ENCODE measurements around the gene SPTBN1.
"Not testable (repeated sequence)": the region's sequence is repeated elsewhere in the genome, so short reads cannot be mapped to it uniquely, and the experiment has no call there.

SPTBN1 gene

DNA sequence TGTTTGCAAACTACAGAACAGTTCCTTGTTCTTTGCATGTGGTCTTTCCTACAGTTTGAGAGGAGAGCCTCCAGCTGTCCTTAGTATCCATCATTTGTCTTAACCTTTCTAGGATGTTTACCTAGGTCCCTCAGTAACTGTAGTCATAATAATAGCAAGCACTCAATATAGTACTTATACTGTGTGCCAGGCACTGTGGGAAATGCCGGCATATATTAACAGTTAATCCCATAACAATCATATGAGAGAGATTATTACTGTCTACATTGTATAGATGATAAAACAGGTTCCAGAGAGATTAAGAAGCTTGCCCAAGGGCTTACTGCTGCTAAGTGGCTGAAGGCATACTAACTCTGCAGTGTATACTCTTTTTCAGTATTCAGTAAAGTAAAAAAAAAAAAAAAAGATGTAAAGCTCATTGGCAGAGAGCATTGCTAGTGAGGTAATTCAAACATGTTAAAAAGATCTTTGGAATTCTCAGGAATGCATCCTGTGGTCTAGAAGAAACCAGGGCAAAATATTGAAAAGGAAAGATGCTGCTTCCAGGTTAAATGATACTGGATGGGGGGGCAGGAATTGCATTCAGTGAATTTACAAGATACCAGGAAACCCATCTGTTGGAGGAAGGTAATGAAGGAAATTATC is 72.3 kb downstream of the SPTBN1 start:
- no peak for DNase-seq (ENCODE audit: low read depth in 2 of 2)

GRCh38 chr2:54529518-54529917 is 73.4 kb downstream of the SPTBN1 start:
- DNase-seq (ENCODE audit: low read depth in 2 of 2): not testable (repeated sequence)

DNA sequence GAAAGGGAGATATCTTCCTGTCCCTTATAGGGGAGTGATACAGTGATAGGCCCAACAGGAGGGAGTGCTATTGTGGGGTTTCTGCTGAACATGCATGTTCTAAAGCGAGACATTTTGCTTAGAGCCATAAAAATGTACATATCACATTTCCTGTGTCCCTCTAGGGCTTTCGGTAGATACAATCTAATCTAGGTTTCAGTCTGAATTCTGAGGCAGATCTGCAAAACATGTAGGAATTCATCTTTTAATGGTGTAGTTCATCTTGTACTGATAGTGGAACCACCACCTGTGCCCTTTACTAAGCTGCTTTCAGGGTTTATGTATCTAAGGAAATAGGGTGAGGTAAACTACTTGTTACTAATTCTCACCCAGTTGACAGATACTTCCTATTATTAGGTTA is 73.8 kb downstream of the SPTBN1 start:
- DNase-seq (ENCODE audit: low read depth in 2 of 2): no peak

DNA sequence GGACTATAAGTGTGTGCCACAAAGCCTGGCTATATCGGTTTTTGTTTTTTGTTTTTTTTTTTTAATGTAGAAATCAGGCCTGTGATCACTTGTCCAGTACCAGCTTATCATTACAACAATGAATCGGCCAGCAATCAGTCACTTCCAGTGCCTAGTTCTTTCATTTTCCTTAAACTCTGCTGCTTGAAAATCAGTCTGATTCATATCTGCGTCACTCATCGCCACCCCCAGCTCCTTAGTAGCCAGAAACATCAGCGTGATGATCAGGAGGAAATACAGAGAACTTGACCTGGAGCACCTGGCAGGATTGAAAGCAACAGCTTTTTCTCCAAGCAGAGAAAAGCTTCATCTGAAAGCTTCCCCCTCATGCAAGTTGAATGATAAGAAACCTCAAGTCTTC is 75.4 kb downstream of the SPTBN1 start:
- no peak for DNase-seq (ENCODE audit: low read depth in 2 of 2)

DNA sequence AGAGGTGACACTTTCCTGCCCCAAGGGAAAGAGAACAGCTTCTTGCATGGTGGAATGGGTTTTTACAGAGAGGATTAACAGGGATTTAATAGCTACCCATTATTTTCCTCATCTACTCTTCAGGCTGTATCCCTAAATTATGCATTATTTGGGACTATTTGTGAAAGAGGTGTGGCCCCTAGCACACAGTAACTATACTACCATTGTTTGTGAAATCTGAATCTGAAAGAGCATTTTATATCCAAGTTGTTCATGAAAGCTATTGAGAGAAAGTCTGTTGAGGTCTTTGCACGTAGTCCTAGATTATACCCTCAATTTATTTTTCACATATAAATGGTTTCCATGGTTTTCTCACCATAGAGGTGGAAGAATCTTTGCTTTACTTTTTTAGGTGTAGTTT is 78.1 kb downstream of the SPTBN1 start:
- DNase-seq (ENCODE audit: low read depth in 2 of 2): no peak

DNA sequence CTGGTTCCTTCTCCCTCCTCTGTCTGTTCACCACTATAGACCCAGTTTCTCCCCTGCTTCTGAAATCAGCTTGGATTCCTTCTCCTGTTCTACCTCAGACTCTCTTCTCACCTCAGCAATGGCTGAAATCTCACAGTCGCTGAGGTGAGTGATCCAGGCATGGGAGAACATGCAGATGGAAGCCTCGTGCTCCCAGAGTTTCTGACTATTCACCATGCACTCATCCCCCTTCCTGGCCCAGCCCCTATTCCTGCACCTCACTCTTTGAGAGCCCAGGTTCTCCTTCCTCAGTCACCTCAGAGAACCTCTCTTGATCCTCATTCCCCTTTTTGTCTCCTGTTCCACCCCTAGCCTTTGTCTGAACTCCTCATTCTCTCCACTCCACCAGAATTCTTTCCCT is 78.5 kb downstream of the SPTBN1 start:
- DNase-seq (ENCODE audit: low read depth in 2 of 2): no peak

DNA sequence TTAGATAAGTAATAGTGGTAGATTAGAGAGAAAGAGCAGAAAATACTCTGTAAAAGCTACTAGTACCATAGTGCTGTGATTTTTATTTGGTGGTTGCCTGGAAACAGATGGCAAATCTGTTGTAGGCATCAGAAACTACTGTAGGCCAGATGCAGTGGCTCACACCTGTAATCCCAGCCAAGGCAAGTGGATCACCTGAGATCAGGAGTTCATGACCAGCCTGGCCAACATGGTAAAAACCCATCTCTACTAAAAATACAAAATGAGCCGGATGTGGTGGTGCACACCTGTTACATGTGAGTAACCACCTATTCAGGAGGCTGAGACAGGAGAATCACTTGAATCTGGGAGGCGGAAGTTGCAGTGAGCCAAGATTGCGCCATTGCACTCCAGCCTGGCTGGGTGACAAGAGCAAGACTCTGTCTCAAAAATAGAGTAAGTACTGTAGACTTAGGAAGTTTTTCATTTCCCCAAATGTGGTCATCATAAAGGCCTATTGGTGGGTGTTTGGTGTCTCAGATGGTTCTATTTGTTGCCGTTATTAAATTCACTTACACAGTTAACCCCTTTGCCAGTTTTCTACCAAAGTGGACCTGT is 79.6 kb downstream of the SPTBN1 start:
- DNase-seq (ENCODE audit: low read depth in 2 of 2): no peak

- no peak for DNase-seq (ENCODE audit: low read depth in 2 of 2)
Observed at GRCh38 chr2:54536720-54537119, 80.6 kb downstream of the SPTBN1 start.

DNA sequence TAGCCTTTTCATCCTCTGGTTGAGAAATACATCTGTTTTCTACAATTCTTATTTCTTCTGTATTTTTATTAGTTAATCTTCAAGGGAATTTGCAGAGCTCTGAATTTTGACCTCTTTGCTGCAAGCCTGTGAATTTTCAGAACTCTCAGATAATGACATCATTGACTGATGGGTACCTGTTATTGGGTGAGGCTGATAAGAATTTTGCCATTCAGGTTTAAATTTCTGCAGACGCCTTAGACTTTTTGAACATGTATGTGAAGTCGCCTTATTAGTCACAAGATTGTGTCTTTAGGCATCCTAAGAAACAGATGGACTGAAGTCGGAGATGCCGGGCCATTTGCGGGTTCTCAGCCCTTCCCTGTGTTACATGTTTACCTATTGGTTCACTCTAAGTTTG is 82.4 kb downstream of the SPTBN1 start:
- DNase-seq (ENCODE audit: low read depth in 2 of 2): no peak

DNA sequence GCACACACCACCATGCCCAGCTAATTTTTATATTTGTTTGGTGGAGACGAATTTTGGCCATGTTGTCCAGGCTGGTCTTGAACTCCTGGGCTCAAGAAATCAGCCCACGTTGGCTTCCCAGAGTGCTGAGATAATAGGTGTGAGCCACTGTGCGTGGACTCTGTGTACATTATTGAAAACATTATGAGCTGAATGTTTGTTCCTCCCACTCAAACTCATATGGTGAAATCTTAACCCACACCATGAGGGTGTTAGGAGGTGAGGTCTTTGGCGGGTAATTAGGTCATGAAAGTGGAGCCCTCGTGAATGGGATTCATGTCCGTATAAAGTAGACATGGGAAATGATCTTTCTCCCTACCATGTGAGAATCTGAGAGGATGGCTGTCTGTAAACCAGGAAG is 83.6 kb downstream of the SPTBN1 start:
- DNase-seq (ENCODE audit: low read depth in 2 of 2): no peak

DNA sequence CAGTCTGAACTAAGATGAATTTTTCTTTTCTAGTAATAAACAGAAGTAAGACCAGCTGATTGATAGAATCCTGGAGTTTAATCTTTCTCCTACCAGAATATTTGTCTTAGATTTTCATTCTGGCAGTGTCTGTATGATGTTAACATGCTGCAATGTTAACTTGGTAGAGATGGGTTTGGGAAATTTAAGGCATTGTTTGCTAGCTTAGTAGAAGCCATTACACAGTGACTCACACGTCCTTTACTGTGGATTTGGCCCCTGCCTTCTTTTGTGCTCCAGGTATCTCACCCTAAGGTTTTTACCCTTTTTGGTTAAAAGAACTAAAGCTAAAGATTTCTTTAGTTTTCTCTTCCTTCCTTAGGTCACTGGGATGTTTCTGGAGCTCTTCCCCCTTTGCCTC is 84.1 kb downstream of the SPTBN1 start:
- DNase-seq (ENCODE audit: low read depth in 2 of 2): no peak

DNA sequence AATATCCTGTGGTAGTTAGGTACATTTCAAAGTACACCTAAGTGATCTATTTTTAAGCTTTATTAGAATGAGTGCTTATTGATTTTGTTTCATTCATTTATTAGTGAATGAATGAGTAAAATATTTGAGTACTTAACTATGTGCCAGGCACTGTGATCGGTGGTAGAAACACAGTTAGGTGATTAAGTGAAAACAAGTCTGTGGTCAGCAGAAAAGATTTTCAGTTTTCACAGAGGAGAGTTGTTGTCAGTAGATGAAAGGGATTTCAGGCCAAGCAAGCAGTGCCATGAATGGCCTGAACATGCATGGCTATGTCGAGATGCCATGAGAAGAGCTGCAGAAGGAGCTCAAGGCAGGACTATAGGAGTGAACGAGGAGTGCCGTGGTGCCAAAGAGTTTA is 85.9 kb downstream of the SPTBN1 start:
- DNase-seq (ENCODE audit: low read depth in 2 of 2): no peak

GRCh38 chr2:54543733-54544396 is 87.7 kb downstream of the SPTBN1 start:
- no peak for DNase-seq (ENCODE audit: low read depth in 2 of 2)

DNA sequence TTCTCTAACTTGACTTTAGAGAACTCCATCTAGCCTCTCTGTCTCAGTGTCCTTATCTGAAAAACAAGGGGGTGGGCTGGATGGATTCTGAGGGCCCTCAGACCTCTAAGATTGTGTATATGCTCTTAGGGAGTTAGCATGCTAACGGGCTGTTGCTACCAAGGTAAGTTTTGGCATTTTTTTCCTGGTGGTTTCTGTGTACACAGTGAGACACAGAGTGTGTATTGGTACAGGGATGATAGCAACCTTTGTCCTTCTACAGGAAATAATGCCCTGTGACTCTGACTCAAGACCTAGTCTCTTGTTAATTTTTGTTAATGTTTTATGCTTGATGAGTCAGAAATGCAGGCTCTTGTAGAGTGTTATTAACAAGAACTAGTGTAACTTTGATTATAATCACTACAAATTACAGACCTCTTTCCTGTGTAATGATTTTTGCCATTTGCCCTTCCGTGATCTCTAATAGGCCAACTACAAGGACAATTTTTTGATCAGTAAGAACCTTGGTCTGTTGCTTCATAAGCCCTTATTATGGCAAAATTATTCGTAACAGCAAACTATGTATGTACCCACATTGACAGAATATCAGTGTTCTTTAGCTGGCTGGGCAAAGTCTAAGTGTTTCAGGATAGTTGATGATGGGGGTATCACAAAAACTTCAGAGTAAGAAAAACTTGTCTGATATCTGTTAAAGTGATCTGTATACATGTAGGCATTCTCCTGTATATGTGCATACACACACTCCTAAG is 89.7 kb downstream of the SPTBN1 start:
- DNase-seq (ENCODE audit: low read depth in 2 of 2): no peak

GRCh38 chr2:54546518-54546917 is 90.4 kb downstream of the SPTBN1 start:
- DNase-seq (ENCODE audit: low read depth in 2 of 2): no peak

- DNase-seq (ENCODE audit: low read depth in 2 of 2): no peak
Observed at GRCh38 chr2:54546923-54547720, 91.0 kb downstream of the SPTBN1 start.

GRCh38 chr2:54549430-54549829 is 93.3 kb downstream of the SPTBN1 start:
- DNase-seq (ENCODE audit: low read depth in 2 of 2): no peak

DNA sequence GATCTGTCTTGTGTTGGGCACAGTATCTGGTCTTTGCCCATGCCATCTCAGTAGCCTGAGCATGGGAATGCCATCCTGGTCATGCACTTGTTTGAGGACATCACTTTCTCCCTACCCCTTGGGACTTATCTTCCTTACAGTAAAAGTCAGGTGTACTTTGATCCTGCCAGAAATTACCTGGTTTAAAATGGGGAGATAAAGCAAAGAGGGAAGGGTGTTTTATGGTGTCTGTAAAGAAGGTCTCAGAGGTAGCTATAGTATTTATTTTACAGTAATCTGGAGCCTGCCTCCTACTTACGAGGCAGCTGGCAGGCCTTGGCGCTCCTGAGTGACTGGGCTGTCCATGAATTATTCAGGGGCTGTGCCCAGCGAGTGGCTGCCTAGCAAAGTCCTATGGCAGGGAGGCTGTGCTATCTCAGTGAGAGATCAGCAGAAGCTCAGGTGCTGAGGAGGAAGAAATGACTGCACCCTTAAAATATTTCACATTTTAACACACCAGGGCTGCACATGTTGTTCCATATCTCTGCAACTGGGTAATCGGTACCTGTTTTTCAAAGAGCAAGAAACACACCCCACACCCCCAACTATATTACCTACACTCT is 93.9 kb downstream of the SPTBN1 start:
- DNase-seq (ENCODE audit: low read depth in 2 of 2): no peak

DNA sequence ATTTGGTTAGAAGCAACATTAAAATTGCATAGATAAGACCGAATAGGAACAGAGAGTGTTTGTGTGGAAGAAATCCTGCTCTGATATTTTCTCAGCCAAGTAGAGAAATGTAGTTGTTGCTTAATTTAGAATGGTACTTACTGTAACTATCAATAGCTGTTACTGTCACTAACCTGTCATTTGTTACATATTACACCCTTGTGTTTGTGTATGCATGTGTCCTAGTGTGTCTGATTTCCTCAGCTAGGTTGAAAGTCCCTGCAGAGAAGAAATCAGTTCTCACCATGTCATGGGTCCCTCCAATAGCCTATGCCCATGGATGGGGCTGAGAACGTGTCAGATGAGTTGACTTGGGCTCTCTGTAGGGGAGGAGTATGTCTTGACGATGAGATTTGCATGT is 94.4 kb downstream of the SPTBN1 start:
- DNase-seq (ENCODE audit: low read depth in 2 of 2): no peak

DNA sequence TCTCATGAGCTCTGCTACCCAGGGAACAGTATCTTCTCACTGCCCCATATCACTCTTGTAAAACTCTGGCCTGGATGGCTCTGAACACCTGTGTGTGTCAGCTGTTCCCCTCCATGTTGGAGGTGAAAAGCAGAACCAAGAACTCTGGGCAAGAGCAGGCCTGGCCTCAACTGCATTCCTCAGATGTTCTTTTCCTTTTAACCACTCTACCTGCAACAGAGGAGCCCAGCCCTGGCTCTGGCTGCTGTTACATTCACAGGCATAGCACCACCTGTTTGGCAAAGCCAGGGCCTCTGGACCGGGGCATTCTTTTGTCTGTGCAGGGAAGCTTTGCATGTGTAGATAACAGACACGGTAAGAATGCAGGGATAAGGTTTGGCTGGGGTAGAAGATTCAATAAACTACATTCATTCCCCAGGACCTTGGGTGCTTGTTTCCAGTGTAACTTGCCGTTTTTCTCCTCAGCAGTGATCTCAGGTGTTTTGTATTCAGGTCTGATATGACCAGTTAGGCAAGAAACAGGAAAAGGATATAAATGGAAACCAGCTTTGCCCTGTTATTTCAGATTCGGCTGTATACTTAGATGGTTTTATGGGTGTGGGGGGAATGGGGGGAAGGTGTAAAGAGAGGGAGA is 95.1 kb downstream of the SPTBN1 start:
- DNase-seq (ENCODE audit: low read depth in 2 of 2): no peak

DNA sequence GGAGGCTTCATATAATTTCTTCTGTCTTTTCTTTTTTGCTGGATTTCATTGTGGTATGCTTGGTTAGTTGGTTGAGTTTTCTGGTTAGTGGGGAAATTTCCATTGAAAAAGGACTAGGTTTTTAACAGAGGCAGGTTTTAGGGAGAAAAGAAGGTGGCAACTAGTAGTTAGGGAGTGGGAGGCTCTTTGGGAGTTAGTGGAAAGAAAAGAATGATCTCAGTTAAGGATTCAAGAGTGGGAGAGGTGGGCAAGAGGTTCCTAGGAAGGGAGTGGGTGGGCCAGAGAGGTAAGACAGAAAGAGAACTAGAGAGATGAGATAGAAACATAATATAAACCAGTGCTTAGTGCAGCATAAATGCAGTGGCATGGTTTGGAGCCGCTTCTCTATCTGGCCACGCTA is 96.9 kb downstream of the SPTBN1 start:
- DNase-seq (ENCODE audit: low read depth in 2 of 2): no peak
